CD8-positive, alpha-beta memory T cell (primary cell): ENCODE measurements around the gene TBC1D22A. TPM values are rescaled to one million over a fixed set of nuclear protein-coding genes. Genes with fewer than 3 reads are reported as not detected.
A peak's percentile ranks its signal among the peaks of the same experiment; 100 is the strongest.

Experiments used
- CTCF ChIA-PET: fragments of 350-600 bp; sonication (Branson Sonifier 250); formaldehyde crosslinking; loops from one replicate; lab custom pipeline; 2021; ENCODE audit warnings: antibody characterized with exemption; lab: Charles Lee
- POLR2A ChIA-PET: fragments of 350-600 bp; sonication (Branson Sonifier 250); formaldehyde crosslinking; loops from one replicate; lab custom pipeline; 2021; ENCODE audit warnings: antibody characterized with exemption; lab: Charles Lee
- DNase-seq, 5 donors: peaks; one replicate each; pipeline versions ENCODE4 v3.0.0 to v3.0.0-alpha.2; 2020 to 2022; ENCODE audit warnings: mixed read lengths in 1 of 5
- H3K27ac ChIP-seq: one replicate; pipeline ENCODE4 v1.7.0; 2013; ENCODE audit warnings: low read depth, mild to moderate bottlenecking, low read length, moderate library complexity
- H3K27me3 ChIP-seq: 2 replicates; pipeline ENCODE4 v1.7.0; 2013; ENCODE audit warnings: low read length, mild to moderate bottlenecking; ENCODE audit not compliant: insufficient read depth, poor library complexity, severe bottlenecking
- H3K36me3 ChIP-seq: 2 replicates; pipeline ENCODE4 v1.7.0; 2013; ENCODE audit warnings: mild to moderate bottlenecking, low read length, moderate library complexity; ENCODE audit not compliant: insufficient read depth
- H3K4me1 ChIP-seq: 2 replicates; pipeline ENCODE4 v1.7.0; 2013; ENCODE audit warnings: mild to moderate bottlenecking, low read length, moderate library complexity; ENCODE audit not compliant: insufficient read depth
- H3K4me3 ChIP-seq: 2 replicates; pipeline ENCODE4 v1.7.0; 2013; ENCODE audit warnings: mild to moderate bottlenecking, low read length
- H3K9me3 ChIP-seq: 2 replicates; pipeline ENCODE4 v1.7.0; 2013; ENCODE audit warnings: mild to moderate bottlenecking, low read length
- H3K27ac Mint-ChIP-seq, 8 donors: one replicate each; pipeline ENCODE4 v1.8.0; 2020 to 2021; ENCODE audit warnings: mixed read lengths in 8 of 8, mild to moderate bottlenecking in 6 of 8, inconsistent platforms in 3 of 8, moderate library complexity in 3 of 8
- H3K27me3 Mint-ChIP-seq, 2 donors: one replicate each; pipeline ENCODE4 v1.8.0; 2020 to 2021; ENCODE audit warnings: mixed read lengths in 2 of 2, mild to moderate bottlenecking in 1 of 2, moderate library complexity in 1 of 2
- H3K36me3 Mint-ChIP-seq, 3 donors: one replicate each; pipeline ENCODE4 v1.8.0; 2020 to 2021; ENCODE audit warnings: mixed read lengths in 3 of 3, inconsistent platforms in 1 of 3, mild to moderate bottlenecking in 1 of 3
- H3K4me1 Mint-ChIP-seq, 3 donors: one replicate each; pipeline ENCODE4 v1.8.0; 2020 to 2021; ENCODE audit warnings: mixed read lengths in 3 of 3, inconsistent platforms in 1 of 3, mild to moderate bottlenecking in 1 of 3
- H3K4me3 Mint-ChIP-seq, 7 donors: one replicate each; pipeline ENCODE4 v1.8.0; 2020 to 2021; ENCODE audit warnings: mixed read lengths in 7 of 7, mild to moderate bottlenecking in 6 of 7, moderate library complexity in 4 of 7, inconsistent platforms in 2 of 7
- H3K9me3 Mint-ChIP-seq, 5 donors: one replicate each; pipeline ENCODE4 v1.8.0; 2020 to 2022; ENCODE audit warnings: mixed read lengths in 5 of 5, mild to moderate bottlenecking in 3 of 5, moderate library complexity in 2 of 5, inconsistent platforms in 1 of 5
- polyA plus RNA-seq: library from polyadenylated mRNA; unstranded; fragments of 300-500 nt; fragmentation: Illumina TruSeq; gene quantifications from one replicate; pipeline ENCODE4 v1.2.3, GENCODE V29; 2021
- total RNA-seq, 2 experiments: library from RNA; stranded (reverse); gene quantifications; one replicate each; pipeline ENCODE4 v1.2.3, GENCODE V29; 2021

The TBC1D22A gene
- total and polyA plus RNA-seq, 3 experiments from 2014 or later: 26.6 to 34.8 (median 34.0) TPM

GRCh38 chr22:47029244-47030074, 267.0 kb downstream of the TBC1D22A start:
- peaks cover 0 to 19% (median 4%) of the 10 kb centered on the region in 3 donors for H3K36me3 Mint-ChIP-seq
- H3K9me3 ChIP-seq: no peaks in the 10 kb centered on the region
- H3K4me3 Mint-ChIP-seq: no peak overlapping the region
- H3K27me3 Mint-ChIP-seq: peaks cover 0 to 2% of the 10 kb centered on the region in 2 donors
- H3K4me1 ChIP-seq: no peaks in the 10 kb centered on the region
- POLR2A ChIA-PET: no interaction called here
- CTCF ChIA-PET: no interaction called here
- H3K4me3 ChIP-seq: no peak overlapping the region
- H3K4me1 Mint-ChIP-seq: peaks cover 7 to 50% (median 8%) of the 10 kb centered on the region in 3 donors
- peak in 1 of 5 donors; percentile 37 for DNase-seq
- no peak overlapping the region for H3K27ac ChIP-seq
- peak overlapping the region in 1 of 8 donors; percentile 70 for H3K27ac Mint-ChIP-seq
- no peaks in the 10 kb centered on the region for H3K27me3 ChIP-seq
- no peaks in the 10 kb centered on the region for H3K9me3 Mint-ChIP-seq
- H3K36me3 ChIP-seq: no peaks in the 10 kb centered on the region

GRCh38 chr22:47030143-47030661, 267.8 kb downstream of the TBC1D22A start:
- no peak overlapping the region for H3K27ac Mint-ChIP-seq
- POLR2A ChIA-PET: no interaction called here

GRCh38 chr22:47030881-47031627, 268.6 kb downstream of the TBC1D22A start:
- no peaks in the 10 kb centered on the region for H3K9me3 Mint-ChIP-seq
- no peak overlapping the region for H3K4me3 Mint-ChIP-seq
- H3K27ac Mint-ChIP-seq: peak overlapping the region in 2 of 8 donors; percentile 24 to 29
- DNase-seq: peak in 1 of 5 donors; percentile 20
- H3K27me3 Mint-ChIP-seq: peaks cover 0 to 2% of the 10 kb centered on the region in 2 donors
- no peaks in the 10 kb centered on the region for H3K36me3 ChIP-seq
- H3K4me1 Mint-ChIP-seq: peaks cover 6 to 42% (median 7%) of the 10 kb centered on the region in 3 donors
- CTCF ChIA-PET: no interaction called here
- H3K4me1 ChIP-seq: no peaks in the 10 kb centered on the region
- H3K27me3 ChIP-seq: no peaks in the 10 kb centered on the region
- peaks cover 0 to 24% (median 2%) of the 10 kb centered on the region in 3 donors for H3K36me3 Mint-ChIP-seq
- no peak overlapping the region for H3K4me3 ChIP-seq
- H3K27ac ChIP-seq: no peak overlapping the region
- no peaks in the 10 kb centered on the region for H3K9me3 ChIP-seq
- POLR2A ChIA-PET: no interaction called here

More at GRCh38 chr22:47030143-47030661, 267.8 kb downstream of the TBC1D22A start:
- DNase-seq: no peak
- no peak overlapping the region for H3K4me3 ChIP-seq
- CTCF ChIA-PET: no interaction called here
- Mint-ChIP-seq H3K9me3 (no peaks in the 10 kb centered on the region), H3K4me1 (peaks cover 7 to 46% (median 8%) of the 10 kb centered on the region in 3 donors), H3K4me3 (no peak overlapping the region), H3K27me3 (peaks cover 0 to 2% of the 10 kb centered on the region in 2 donors), H3K36me3 (peaks cover 0 to 21% (median 4%) of the 10 kb centered on the region in 3 donors)
- no peaks in the 10 kb centered on the region for H3K36me3 ChIP-seq
- no peak overlapping the region for H3K27ac ChIP-seq
- H3K9me3 ChIP-seq: no peaks in the 10 kb centered on the region
- no peaks in the 10 kb centered on the region for H3K27me3 ChIP-seq
- H3K4me1 ChIP-seq: no peaks in the 10 kb centered on the region

GRCh38 chr22:47031628-47031915, 269.1 kb downstream of the TBC1D22A start:
- no peaks in the 10 kb centered on the region for H3K4me1 ChIP-seq
- H3K27me3 ChIP-seq: no peaks in the 10 kb centered on the region
- Mint-ChIP-seq H3K27me3 (peaks cover 0 to 2% of the 10 kb centered on the region in 2 donors), H3K4me3 (no peak overlapping the region), H3K36me3 (peaks cover 0 to 28% (median 3%) of the 10 kb centered on the region in 3 donors), H3K27ac (no peak overlapping the region), H3K4me1 (peaks cover 6 to 37% (median 7%) of the 10 kb centered on the region in 3 donors), H3K9me3 (no peaks in the 10 kb centered on the region)
- H3K27ac ChIP-seq: no peak overlapping the region
- CTCF ChIA-PET: no interaction called here
- no peaks in the 10 kb centered on the region for H3K9me3 ChIP-seq
- H3K4me3 ChIP-seq: no peak overlapping the region
- H3K36me3 ChIP-seq: no peaks in the 10 kb centered on the region
- POLR2A ChIA-PET: no interaction called here
- no peak for DNase-seq

- H3K27ac Mint-ChIP-seq: peak overlapping the region in 1 of 8 donors; percentile 74
- Histone ChIP-seq H3K4me3 (no peak overlapping the region), H3K27ac (no peak overlapping the region), H3K9me3 (no peaks in the 10 kb centered on the region), H3K36me3 (no peaks in the 10 kb centered on the region), H3K27me3 (no peaks in the 10 kb centered on the region), H3K4me1 (no peaks in the 10 kb centered on the region)
- peak in 1 of 5 donors; percentile 38 for DNase-seq
- H3K4me1 Mint-ChIP-seq: peaks cover 6 to 32% (median 7%) of the 10 kb centered on the region in 3 donors
- CTCF ChIA-PET: no interaction called here
- POLR2A ChIA-PET: no interaction called here
- H3K36me3 Mint-ChIP-seq: peaks cover 0 to 35% (median 3%) of the 10 kb centered on the region in 3 donors
- H3K4me3 Mint-ChIP-seq: no peak overlapping the region
- peaks cover 0 to 2% of the 10 kb centered on the region in 2 donors for H3K27me3 Mint-ChIP-seq
- H3K9me3 Mint-ChIP-seq: no peaks in the 10 kb centered on the region
Measured at GRCh38 chr22:47032091-47032943, 269.9 kb downstream of the TBC1D22A start.

- H3K27ac Mint-ChIP-seq: peak overlapping the region in 2 of 8 donors; percentile 20 to 61
- Histone ChIP-seq H3K27ac (no peak overlapping the region), H3K4me3 (no peak overlapping the region), H3K36me3 (no peaks in the 10 kb centered on the region), H3K9me3 (no peaks in the 10 kb centered on the region), H3K27me3 (no peaks in the 10 kb centered on the region), H3K4me1 (no peaks in the 10 kb centered on the region)
- no peak overlapping the region for H3K4me3 Mint-ChIP-seq
- H3K36me3 Mint-ChIP-seq: peaks cover 0 to 35% (median 3%) of the 10 kb centered on the region in 3 donors
- H3K4me1 Mint-ChIP-seq: peaks cover 3 to 29% (median 7%) of the 10 kb centered on the region in 3 donors
- DNase-seq: no peak
- CTCF ChIA-PET: no interaction called here
- H3K9me3 Mint-ChIP-seq: no peaks in the 10 kb centered on the region
- POLR2A ChIA-PET: no interaction called here
- peaks cover 0 to 2% of the 10 kb centered on the region in 2 donors for H3K27me3 Mint-ChIP-seq
Measured at GRCh38 chr22:47032956-47033647, 270.7 kb downstream of the TBC1D22A start.

- ChIA-PET POLR2A (no interaction called here), CTCF (no interaction called here)
- Mint-ChIP-seq H3K36me3 (peaks cover 0 to 38% (median 3%) of the 10 kb centered on the region in 3 donors), H3K9me3 (no peaks in the 10 kb centered on the region), H3K4me1 (peaks cover under 1 to 26% (median 7%) of the 10 kb centered on the region in 3 donors), H3K4me3 (no peak overlapping the region), H3K27ac (no peak overlapping the region), H3K27me3 (peaks cover 0 to under 1% of the 10 kb centered on the region in 2 donors)
- Histone ChIP-seq H3K4me1 (no peaks in the 10 kb centered on the region), H3K9me3 (no peaks in the 10 kb centered on the region), H3K27ac (no peak overlapping the region), H3K27me3 (no peaks in the 10 kb centered on the region), H3K36me3 (no peaks in the 10 kb centered on the region), H3K4me3 (no peak overlapping the region)
- peak in 1 of 5 donors; percentile 23 for DNase-seq
Measured at GRCh38 chr22:47033648-47034000, 271.2 kb downstream of the TBC1D22A start.
